Mammary epithelial cell (primary cell): ENCODE measurements around the gene GNPTG.

Experiments
- EZH2 ChIP-seq: IDR thresholded peaks from 2 replicates; pipeline ENCODE4 v1.6.1; 2012; ENCODE audit warnings: low read length, inconsistent platforms, borderline replicate concordance
- TF ChIP-seq, protein P1 (sequence below), 2 donors: IDR thresholded peaks in 1 of 2; conservative IDR thresholded peaks in 1 of 2; 2 replicates each; pipeline ENCODE4 v1.5.1; 2011 to 2012; ENCODE audit warnings: inconsistent platforms in 2 of 2, low read length in 2 of 2, mild to moderate bottlenecking in 2 of 2, control low read depth in 1 of 2, low read depth in 1 of 2; ENCODE audit not compliant: insufficient read depth in 1 of 2; ENCODE audit errors: extremely low read depth in 1 of 2

DNA sequence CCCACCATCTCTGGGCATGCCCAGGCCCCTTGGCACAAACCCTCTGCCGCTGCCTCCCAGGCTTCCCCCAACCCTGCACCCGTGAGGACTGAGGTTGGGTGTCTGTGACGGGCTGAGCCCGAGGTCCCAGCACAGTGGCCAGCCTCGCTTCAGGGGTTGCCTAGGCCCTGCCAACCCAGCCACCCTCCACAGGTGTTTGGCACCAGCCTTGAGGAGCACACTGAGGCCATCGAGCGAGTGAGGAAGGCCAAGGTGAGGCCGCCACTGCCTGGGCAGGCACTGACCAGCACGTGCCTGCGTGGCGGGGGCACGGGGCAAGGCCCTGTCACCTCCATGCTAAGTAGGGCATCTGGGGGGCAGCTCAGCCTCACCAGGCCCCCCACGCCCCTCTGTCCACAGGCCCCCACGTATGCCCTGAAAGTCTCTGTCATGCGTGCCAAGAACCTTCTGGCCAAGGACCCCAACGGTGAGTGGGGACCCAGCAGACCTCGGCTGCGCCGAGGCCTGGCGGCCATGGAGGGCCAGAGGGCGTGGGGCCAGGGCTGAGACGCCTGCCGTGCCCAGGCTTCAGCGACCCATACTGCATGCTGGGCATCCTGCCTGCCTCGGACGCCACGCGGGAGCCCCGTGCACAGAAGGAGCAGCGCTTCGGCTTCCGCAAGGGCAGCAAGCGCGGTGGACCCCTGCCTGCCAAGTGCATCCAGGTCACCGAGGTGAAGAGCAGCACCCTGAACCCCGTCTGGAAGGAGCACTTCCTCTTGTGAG is 10.8 kb upstream of the GNPTG start:
- TF ChIP-seq EZH2, result no peak
- TF ChIP-seq, protein P1, sequence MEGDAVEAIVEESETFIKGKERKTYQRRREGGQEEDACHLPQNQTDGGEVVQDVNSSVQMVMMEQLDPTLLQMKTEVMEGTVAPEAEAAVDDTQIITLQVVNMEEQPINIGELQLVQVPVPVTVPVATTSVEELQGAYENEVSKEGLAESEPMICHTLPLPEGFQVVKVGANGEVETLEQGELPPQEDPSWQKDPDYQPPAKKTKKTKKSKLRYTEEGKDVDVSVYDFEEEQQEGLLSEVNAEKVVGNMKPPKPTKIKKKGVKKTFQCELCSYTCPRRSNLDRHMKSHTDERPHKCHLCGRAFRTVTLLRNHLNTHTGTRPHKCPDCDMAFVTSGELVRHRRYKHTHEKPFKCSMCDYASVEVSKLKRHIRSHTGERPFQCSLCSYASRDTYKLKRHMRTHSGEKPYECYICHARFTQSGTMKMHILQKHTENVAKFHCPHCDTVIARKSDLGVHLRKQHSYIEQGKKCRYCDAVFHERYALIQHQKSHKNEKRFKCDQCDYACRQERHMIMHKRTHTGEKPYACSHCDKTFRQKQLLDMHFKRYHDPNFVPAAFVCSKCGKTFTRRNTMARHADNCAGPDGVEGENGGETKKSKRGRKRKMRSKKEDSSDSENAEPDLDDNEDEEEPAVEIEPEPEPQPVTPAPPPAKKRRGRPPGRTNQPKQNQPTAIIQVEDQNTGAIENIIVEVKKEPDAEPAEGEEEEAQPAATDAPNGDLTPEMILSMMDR (conservative IDR thresholded peaks at IDR 0.05 in 1 of 2, IDR thresholded peaks at IDR 0.05 in 1 of 2; ENCODE audit: extremely low read depth in 1 of 2, insufficient read depth in 1 of 2, low read depth in 1 of 2, low read length in 2 of 2), result no peak
